ENCODE results near the gene THOP1.
A peak's percentile ranks its signal among the peaks of the same experiment; 100 is the strongest.

The THOP1 gene
- 21.0 to 100 (median 45.9) reads per million in 9 experiments for total RNA-seq

DNA sequence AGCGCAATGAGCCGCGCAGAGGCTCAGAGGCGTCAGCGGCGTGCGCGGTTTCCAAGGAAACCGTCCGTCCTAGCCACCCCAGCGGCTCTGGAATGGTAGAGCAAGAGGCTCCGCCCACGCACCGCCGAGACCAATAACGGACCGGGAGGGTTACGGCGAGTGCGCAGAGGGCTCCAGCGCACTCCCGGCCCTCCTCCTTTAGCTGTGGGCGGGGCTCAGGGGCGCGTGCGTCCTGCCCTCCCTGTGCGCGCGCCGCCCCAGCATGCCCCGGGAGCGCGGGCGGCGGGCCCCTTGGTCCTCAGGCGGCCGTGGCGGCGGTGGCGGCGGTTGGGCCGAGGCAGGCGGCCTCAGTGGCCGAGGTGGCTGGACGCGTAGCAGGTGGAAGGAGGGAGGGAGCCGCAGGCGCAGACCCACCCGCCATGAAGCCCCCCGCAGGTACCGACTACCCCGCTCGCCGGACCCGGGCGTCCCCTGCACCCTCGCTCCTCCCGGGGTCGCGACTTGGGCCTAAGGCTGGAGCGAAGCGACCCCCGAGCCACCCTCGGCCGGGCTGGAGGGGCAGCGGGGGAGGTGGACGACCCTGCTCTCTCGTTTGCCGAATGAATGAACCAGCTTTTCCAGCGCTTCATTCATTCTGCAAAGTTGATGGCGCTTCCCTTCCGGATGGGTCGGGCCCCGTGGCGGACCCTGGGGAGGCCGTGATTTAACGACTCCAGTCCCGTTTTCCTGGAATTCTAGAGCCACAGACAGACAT is at the start of gene THOP1:
Gene THOP1, plus strand, starts transcription at position 260 of the 754 bp plus-strand sequence. Its CDS starts 160 bp downstream, at position 420.
- H3K36me3 Mint-ChIP-seq (ENCODE audit: insufficient read depth): peaks cover 11% of the 10 kb centered on the region
- DNase-seq (peak; percentile 95 to 97 (median 96)), ATAC-seq (replicated peaks) (peak; percentile 85)
- no peaks in the 10 kb centered on the region for H3K9me3 Mint-ChIP-seq
- H3K4me3 Mint-ChIP-seq: peak within 1 kb of the TSS; percentile 81
- H3K27me3 Mint-ChIP-seq: no peaks in the 10 kb centered on the region
- H3K4me1 Mint-ChIP-seq (ENCODE audit: low read depth in 2 of 2): peaks cover 34% of the 10 kb centered on the region in 2 donors
- peak within 1 kb of the TSS; percentile 46 to 62 for H3K27ac Mint-ChIP-seq

DNA sequence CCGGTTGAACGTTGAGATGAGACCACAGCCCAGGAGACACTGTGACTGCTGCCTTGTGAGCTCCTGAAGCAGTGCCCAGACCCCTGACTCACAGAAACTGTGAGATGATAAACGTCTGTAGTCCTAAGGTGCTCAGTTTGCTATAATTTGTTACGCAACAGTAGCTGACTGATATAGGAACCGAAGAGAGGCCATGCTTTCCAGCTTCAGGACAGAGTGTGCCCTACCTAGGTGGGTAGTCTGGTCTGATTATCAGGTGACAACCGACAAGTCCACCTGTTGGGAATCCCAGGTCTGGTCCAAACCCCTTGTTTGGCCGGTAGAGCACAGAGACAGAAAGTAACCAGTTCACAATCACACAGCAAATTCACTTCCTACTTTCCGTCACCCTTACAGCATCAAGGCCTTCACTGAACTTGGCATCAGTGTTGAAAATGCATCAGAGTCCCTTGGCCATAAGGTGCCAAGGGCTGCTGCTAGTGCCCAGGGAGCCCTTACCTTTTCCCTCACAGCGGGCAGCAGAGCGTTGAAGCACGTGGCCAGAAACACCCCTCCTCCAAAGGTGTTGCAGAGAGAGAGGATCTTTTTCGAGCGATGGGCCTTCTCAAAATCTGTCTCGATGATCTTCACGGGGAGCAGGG is 48.6 kb upstream of the THOP1 start:
- Mint-ChIP-seq H3K27me3 (peaks cover 1 to 7% of the 10 kb centered on the region in 2 donors), H3K9me3 (no peaks in the 10 kb centered on the region), H3K27ac (no peak overlapping the region), H3K36me3 (ENCODE audit: insufficient read depth) (peaks cover 16% of the 10 kb centered on the region), H3K4me1 (ENCODE audit: low read depth in 2 of 2) (peaks cover 21 to 27% of the 10 kb centered on the region in 2 donors), H3K4me3 (no peak overlapping the region)
- ATAC-seq (replicated peaks) (no peak), DNase-seq (no peak)

DNA sequence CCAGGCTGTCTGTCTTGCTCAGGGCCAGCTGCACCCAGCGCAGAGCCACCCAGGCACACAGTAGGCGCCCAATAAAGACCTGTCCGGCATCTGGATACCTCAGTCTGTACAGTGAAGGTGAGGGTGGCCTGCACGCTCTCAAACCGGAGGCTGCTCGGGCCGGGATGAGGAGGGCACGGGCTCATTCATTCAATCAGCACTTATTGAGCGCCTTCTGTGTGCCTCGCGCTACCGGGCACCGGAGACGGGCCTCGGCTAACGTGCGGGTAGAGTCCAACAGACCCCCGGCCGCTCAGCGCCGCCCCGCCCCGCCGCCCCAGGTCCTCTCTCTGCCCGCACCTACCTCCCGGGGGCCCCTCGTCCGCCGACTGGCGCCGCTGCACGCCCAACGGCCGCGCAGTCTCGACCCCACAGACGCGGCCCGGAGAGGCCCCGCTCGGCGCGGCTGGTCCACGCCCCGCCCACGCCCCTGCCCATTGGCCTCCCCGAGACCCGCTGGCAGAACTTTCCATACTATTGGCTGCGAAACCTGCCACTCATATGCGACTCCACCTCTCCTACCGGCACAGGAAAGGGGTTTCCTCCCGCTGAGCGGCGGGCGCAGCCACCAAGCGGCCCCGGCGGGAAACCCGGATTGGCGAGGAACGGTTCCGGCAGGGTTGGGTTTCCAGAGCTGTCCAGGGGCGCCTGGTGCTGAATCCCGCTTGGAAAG is 45.5 kb upstream of the THOP1 start, which contains the start of gene SLC39A3:
Gene SLC39A3, minus strand, starts transcription at position 416 of the 712 bp plus-strand sequence. CDS start 2,760 bp downstream, outside the sequence.
- Mint-ChIP-seq H3K36me3 (ENCODE audit: insufficient read depth) (peaks cover 15% of the 10 kb centered on the region), H3K27me3 (peaks cover 20 to 27% of the 10 kb centered on the region in 2 donors), H3K4me3 (peak within 1 kb of the TSS; percentile 82 to 88), H3K9me3 (no peaks in the 10 kb centered on the region), H3K4me1 (ENCODE audit: low read depth in 2 of 2) (peaks cover 16 to 21% of the 10 kb centered on the region in 2 donors), H3K27ac (peak within 1 kb of the TSS; percentile 16 to 71)
- ATAC-seq (replicated peaks) (peak; percentile 100), DNase-seq (peak; percentile 99)

DNA sequence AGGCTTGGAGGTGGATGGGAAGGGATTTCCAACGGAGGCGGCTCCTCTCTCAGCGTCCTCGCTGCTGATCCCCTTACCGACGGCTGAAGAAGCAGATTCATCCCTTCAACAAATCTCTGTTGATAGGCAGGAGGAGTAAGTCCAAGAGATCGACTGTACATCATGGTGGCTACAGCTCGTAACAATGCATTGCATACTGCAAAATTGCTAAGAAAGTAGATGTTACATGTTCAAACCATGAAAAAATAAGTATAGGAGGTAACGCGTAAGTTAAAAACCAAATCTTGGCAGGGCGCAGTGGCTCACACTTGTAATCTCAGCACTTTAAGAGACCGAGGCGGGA is 45.0 kb upstream of the THOP1 start:
- peaks cover 13% of the 10 kb centered on the region for H3K36me3 Mint-ChIP-seq (ENCODE audit: insufficient read depth)
- ATAC-seq (replicated peaks): no peak
- peaks cover 20 to 32% of the 10 kb centered on the region in 2 donors for H3K27me3 Mint-ChIP-seq
- H3K9me3 Mint-ChIP-seq: no peaks in the 10 kb centered on the region
- no peak for DNase-seq
- H3K4me1 Mint-ChIP-seq (ENCODE audit: low read depth in 2 of 2): peaks cover 14 to 19% of the 10 kb centered on the region in 2 donors
- peak overlapping the region; percentile 82 to 88 for H3K4me3 Mint-ChIP-seq
- H3K27ac Mint-ChIP-seq: peak overlapping the region; percentile 16 to 71

DNA sequence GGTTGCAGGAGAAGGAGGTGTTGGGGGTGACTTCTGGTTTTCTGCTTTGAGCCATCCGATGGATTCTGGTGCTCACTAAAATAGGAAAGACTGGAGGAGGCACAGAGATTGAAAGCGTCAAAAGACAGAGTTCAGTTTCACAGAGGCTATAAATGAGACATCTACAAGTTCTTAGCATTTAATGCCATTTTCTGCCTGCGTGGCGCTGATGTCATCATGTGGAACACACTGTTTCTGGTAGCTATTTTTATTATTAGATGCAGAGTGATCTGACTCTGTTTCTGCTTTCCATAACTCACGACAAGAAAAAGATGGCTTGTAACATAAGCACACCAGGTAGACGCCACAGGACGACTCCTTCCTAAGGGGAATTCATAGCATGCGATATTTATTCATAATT is 42.2 kb upstream of the THOP1 start:
- H3K4me3 Mint-ChIP-seq: no peak overlapping the region

DNA sequence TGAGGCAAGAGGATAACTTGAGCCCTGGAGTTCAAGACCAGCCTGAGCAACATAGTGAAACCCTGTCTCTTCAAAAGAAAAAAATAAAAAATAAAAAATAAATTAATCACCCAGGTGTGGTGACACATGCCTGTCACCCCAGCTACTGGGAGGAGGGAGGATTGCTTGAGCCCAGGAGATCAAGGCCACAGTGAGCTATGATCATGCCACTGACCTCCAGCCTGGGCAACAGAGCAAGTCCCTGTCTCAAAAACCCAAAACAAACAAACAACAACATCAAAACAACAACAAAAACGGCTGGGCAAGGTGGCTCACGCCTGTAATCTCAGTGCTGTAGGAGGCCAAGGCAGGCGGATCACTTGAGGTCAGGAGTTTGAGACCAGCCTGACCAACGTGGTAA is 41.2 kb upstream of the THOP1 start:
- H3K36me3 Mint-ChIP-seq (ENCODE audit: insufficient read depth): peaks cover 7% of the 10 kb centered on the region
- ATAC-seq (replicated peaks) (no peak), DNase-seq (no peak)
- H3K27me3 Mint-ChIP-seq: peaks cover 20 to 40% of the 10 kb centered on the region in 2 donors
- H3K9me3 Mint-ChIP-seq: no peaks in the 10 kb centered on the region
- peaks cover 4 to 9% of the 10 kb centered on the region in 2 donors for H3K4me1 Mint-ChIP-seq (ENCODE audit: low read depth in 2 of 2)
- no peak overlapping the region for H3K4me3 Mint-ChIP-seq
- no peak overlapping the region for H3K27ac Mint-ChIP-seq

More for the DNA sequence above, 42.2 kb upstream of the THOP1 start:
- peaks cover 7% of the 10 kb centered on the region for H3K36me3 Mint-ChIP-seq (ENCODE audit: insufficient read depth)
- ATAC-seq (replicated peaks): no peak
- H3K9me3 Mint-ChIP-seq: no peaks in the 10 kb centered on the region
- peaks cover 20 to 40% of the 10 kb centered on the region in 2 donors for H3K27me3 Mint-ChIP-seq
- H3K4me1 Mint-ChIP-seq (ENCODE audit: low read depth in 2 of 2): peaks cover 11 to 14% of the 10 kb centered on the region in 2 donors
- no peak overlapping the region for H3K27ac Mint-ChIP-seq
- no peak for DNase-seq

DNA sequence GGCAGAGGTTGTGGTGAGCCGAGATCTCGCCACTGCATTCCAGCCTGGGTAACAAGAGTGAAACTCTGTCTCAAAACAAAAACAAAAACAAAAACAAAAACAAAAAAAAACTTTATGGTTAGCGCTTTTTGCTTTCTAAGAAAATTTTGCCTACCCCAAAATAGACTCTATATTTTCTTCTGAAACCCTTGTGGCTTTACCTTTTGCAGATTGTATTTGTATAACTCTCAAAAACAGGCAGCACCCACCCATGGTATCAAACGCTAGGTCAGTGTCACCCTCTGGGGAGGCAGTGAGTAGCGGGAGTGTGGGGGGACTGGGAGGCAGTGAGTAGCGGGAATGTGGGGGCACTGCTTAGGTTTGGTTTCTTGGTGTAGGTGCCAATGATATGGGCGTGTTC is 38.0 kb upstream of the THOP1 start:
- Mint-ChIP-seq H3K9me3 (no peaks in the 10 kb centered on the region), H3K4me3 (no peak overlapping the region), H3K4me1 (ENCODE audit: low read depth in 2 of 2) (peaks cover 0 to 3% of the 10 kb centered on the region in 2 donors), H3K36me3 (ENCODE audit: insufficient read depth) (peaks cover 3% of the 10 kb centered on the region), H3K27ac (no peak overlapping the region), H3K27me3 (peaks cover 12 to 26% of the 10 kb centered on the region in 2 donors)
- DNase-seq (no peak), ATAC-seq (replicated peaks) (no peak)

DNA sequence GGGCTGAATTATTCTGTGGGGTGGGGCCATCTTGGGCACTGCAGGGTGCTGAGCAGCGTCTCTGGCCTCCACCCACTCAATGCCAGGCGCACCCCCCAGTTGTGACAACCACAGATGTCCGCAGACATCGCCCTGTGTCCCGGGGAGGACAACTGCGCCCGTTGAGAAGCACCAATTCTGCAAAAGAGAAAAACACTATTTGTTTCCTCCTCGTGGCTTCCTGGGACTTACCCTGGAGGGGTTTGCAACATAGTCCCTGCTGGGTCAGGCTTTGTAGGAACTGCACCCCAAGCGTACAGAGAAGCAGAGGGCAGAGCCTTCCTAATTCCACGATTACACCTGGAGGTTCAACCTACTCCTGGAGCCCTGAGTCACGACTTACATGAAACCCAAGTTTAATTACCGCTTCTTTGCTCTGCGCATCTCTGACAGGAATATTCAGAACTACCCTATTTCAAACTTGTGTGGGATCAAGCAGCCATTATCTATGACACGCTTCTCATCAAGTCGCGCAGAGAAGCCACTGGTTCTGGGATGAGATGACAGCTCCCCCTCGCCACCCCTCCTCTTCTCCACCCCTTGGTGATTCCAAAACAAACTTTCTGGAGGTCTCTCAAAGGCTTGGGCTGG is 34.4 kb upstream of the THOP1 start:
- no peak overlapping the region for H3K27ac Mint-ChIP-seq
- no peak for ATAC-seq (replicated peaks)
- H3K36me3 Mint-ChIP-seq (ENCODE audit: insufficient read depth): peaks cover 3% of the 10 kb centered on the region
- H3K4me1 Mint-ChIP-seq (ENCODE audit: low read depth in 2 of 2): peaks cover 0 to 3% of the 10 kb centered on the region in 2 donors
- no peak overlapping the region for H3K4me3 Mint-ChIP-seq
- DNase-seq: no peak
- peaks cover 0 to 1% of the 10 kb centered on the region in 2 donors for H3K27me3 Mint-ChIP-seq
- H3K9me3 Mint-ChIP-seq: no peaks in the 10 kb centered on the region

DNA sequence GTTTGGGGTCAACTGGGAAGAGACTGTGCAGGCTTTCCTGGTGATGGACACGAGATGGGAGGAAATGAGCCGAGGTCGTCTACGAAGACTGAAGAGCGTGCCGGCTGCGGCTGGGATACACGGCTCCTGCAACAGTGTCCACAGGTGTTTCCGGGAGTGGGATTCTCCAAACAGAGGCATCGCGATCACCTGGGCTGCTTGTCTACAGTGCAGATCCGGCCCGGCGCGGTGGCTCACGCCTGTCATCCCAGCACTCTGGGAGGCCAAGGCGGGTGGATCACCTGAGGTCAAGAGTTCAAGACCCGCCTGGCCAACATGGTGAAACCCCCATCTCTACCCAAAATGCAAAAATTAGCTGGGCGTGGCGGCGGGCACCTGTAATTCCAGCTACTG is 33.9 kb upstream of the THOP1 start:
- Mint-ChIP-seq H3K36me3 (ENCODE audit: insufficient read depth) (peaks cover 7% of the 10 kb centered on the region), H3K4me1 (ENCODE audit: low read depth in 2 of 2) (peaks cover 0 to 3% of the 10 kb centered on the region in 2 donors), H3K27me3 (no peaks in the 10 kb centered on the region), H3K27ac (no peak overlapping the region), H3K4me3 (no peak overlapping the region), H3K9me3 (no peaks in the 10 kb centered on the region)
- DNase-seq (no peak), ATAC-seq (replicated peaks) (no peak)

DNA sequence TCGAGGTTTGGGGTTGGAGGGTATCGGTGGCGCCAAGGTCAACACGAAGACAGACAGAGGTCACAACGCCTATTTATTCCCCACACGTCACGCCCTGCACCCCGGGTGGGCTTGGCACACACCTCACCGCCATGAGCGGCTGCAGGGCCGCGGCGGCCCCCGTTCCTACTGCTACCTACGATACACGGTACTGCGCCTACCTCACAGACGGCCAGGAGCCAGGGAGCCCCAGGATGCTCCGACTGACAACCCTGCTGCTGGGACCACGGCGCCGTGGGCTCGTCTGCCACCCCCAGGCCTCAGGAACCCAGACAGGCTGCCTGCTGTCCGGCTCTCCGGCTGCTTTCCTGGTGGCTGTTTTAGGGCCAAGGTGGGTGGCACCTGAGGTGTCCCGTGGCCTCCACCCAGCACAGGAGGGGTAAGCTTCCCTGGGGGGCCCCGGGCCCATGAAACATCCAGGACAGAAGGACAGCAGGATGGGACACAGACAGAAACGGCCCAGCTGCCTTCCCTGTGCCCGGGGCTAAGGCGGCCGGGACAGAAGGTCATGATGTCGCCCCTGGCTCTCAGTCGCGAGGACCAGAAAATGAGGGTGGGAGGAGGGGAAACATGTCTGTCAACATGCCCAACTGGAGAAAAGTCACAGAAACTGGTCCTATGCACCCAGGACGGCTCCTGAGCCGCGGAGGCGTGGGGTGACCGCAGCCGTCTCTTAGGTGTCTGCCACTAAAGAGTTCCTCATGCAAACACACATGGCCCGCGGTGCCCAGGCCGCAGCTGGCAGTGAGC is 30.4 kb upstream of the THOP1 start:
- H3K4me3 Mint-ChIP-seq: no peak overlapping the region
- ATAC-seq (replicated peaks): no peak
- no peak overlapping the region for H3K27ac Mint-ChIP-seq
- no peaks in the 10 kb centered on the region for H3K9me3 Mint-ChIP-seq
- peaks cover 3 to 8% of the 10 kb centered on the region in 2 donors for H3K4me1 Mint-ChIP-seq (ENCODE audit: low read depth in 2 of 2)
- DNase-seq: no peak
- H3K36me3 Mint-ChIP-seq (ENCODE audit: insufficient read depth): peaks cover 11% of the 10 kb centered on the region
- no peaks in the 10 kb centered on the region for H3K27me3 Mint-ChIP-seq

DNA sequence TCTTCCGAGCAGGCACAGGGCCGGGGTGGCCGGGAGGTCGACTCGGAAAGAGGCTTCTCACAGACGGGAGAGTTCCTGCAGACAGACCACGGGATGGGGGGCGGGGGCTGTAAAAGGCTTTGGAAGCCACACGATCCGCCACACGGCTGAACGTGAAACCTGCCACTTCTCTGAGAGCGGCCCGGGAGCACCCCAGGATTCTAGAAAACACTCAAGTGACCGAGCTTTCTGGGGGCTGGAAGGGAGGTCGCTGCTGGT is 29.9 kb upstream of the THOP1 start:
- no peak for DNase-seq

DNA sequence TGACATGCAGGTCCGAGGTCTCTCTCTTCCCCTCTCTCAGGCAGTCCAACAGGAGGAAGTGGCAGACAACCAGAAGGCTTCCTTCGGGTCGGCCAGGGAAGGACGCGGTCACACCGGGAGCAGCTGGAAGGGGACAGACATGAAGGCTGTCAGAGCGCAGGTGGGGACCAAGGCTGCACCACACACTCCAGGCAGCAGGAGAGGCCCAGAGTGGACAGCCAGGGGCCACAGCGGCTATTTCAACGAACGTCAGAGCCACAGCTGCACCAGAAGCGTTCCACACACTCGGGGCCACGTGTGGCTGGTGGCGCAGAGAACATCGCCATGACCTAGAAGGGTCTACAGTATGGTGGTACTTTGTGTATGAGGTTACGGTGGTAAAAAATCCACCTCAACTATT is 29.5 kb upstream of the THOP1 start:
- Mint-ChIP-seq H3K36me3 (ENCODE audit: insufficient read depth) (peaks cover 21% of the 10 kb centered on the region), H3K4me3 (no peak overlapping the region), H3K27me3 (no peaks in the 10 kb centered on the region), H3K27ac (no peak overlapping the region), H3K4me1 (ENCODE audit: low read depth in 2 of 2) (peaks cover 3 to 8% of the 10 kb centered on the region in 2 donors), H3K9me3 (no peaks in the 10 kb centered on the region)
- DNase-seq: no peak
- ATAC-seq (replicated peaks): no peak

More for the DNA sequence above, 29.9 kb upstream of the THOP1 start:
- Mint-ChIP-seq H3K36me3 (ENCODE audit: insufficient read depth) (peaks cover 16% of the 10 kb centered on the region), H3K27me3 (no peaks in the 10 kb centered on the region), H3K4me1 (ENCODE audit: low read depth in 2 of 2) (peaks cover 3 to 8% of the 10 kb centered on the region in 2 donors), H3K4me3 (no peak overlapping the region), H3K9me3 (no peaks in the 10 kb centered on the region), H3K27ac (no peak overlapping the region)
- no peak for ATAC-seq (replicated peaks)

DNA sequence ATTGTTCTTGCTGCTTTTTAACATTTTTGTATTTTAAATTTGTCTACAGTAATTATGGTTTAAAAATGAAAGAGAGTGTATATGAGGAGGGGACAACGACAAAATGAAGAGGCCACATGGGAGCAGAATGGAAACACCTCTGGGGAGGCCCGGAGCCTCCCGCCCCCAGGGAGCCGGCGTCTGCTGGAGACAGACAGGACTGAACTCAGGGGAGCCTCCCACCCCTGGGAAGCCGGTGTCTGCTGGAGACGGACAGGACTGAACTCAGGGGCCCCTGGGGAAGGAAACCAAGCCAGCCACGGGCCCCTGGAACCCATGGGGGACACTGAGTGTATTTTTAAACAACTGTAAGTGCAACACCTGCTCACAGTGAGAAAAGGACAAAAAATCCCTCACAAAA is 28.8 kb upstream of the THOP1 start:
- DNase-seq (no peak), ATAC-seq (replicated peaks) (no peak)
- Mint-ChIP-seq H3K27me3 (no peaks in the 10 kb centered on the region), H3K9me3 (no peaks in the 10 kb centered on the region), H3K4me3 (no peak overlapping the region), H3K36me3 (ENCODE audit: insufficient read depth) (peaks cover 24% of the 10 kb centered on the region), H3K27ac (no peak overlapping the region), H3K4me1 (ENCODE audit: low read depth in 2 of 2) (peaks cover 3 to 8% of the 10 kb centered on the region in 2 donors)

Measured in effector memory CD8-positive, alpha-beta T cell (primary cell).